Pons (tissue), 1 donor: Measurements from ENCODE around the gene NAA10.

ENCODE experiments used
- DNase-seq: peaks from one replicate; pipeline ENCODE4 v3.0.0-alpha.2; 2016; ENCODE audit warnings: low spot score

NAA10 gene

GRCh38 chrX:153883163-153883843 is 51.5 kb downstream of the NAA10 start:
- no peak for DNase-seq

GRCh38 chrX:153882557-153882956 is 52.3 kb downstream of the NAA10 start:
- no peak for DNase-seq

GRCh38 chrX:153882086-153882498 is 52.7 kb downstream of the NAA10 start:
- DNase-seq, result no peak

GRCh38 chrX:153881281-153881680 is 53.6 kb downstream of the NAA10 start:
- no peak for DNase-seq

- DNase-seq, result no peak
These were observed 54.4 kb downstream of the NAA10 start for GRCh38 chrX:153880440-153880815.

- DNase-seq, result no peak
These were observed 54.9 kb downstream of the NAA10 start for GRCh38 chrX:153879741-153880439.
